Measurements from ENCODE around the gene KIF25.

Gene KIF25

DNA sequence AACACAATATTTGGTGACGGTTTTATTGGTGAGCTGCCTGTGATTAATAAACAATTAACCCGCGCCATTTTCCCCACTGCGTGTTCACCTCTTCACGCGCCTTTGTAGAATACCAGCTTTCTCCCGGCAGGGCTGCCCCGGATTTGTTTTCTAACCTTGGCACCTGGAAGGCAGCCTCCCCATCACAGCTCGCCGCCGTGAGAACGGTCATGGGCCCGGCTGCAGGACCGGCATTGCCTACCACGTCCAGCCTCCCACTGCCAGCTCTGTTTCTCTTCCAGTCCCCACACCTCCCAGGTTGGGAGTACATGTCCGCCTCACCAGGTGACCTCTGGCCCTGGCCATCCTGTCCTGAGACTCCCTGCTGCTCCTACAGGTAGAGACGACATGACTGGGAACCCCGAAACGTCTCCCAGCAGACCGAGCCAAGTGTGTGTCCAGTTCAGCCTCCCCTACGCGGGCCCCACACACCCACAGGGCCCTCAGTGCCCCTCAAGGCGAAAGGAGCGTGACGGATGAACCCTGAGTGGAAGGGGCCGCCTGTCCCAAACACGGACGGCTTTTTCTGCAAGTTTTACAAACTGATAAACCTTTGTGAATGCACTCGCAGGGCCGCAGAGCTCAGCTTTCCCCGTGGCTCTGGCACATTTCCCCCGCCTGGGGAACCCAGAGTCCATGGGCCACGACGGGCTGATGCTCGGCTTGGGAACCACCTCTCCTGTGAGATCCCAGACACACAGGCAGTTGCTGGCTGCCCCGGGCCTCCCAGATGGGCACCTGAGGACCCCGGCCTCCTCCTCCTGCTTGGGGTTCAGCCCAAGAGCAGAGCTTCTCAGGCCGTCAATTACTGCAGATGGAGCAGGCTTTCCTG is 55.9 kb downstream of the KIF25 start:
- DNase-seq: no peak

DNA sequence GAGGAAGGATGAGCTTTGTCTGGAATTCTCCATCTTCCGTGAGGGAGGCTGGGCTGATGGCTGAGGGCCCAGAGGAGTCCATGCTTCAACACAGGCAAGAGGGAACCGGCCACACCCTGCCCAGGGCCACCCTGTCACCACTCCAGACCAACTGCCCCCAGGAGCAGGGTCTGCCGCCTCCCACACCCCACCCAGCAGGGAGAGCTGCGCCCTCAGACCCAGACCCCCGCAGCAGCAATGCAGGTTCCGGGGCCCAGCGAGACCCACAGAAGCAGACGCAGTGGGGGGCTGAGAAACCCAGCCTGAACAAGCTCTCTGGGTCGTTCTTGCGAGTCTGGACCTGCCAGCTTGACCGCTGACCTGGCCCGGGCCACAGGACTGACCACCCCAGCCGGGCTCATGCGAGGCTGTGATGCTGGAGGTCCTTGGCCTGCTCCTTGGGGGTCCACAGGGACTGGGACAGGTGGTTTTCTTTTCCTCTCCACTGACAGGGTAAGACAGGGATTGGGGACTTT is 56.5 kb downstream of the KIF25 start:
- DNase-seq: no peak

DNA sequence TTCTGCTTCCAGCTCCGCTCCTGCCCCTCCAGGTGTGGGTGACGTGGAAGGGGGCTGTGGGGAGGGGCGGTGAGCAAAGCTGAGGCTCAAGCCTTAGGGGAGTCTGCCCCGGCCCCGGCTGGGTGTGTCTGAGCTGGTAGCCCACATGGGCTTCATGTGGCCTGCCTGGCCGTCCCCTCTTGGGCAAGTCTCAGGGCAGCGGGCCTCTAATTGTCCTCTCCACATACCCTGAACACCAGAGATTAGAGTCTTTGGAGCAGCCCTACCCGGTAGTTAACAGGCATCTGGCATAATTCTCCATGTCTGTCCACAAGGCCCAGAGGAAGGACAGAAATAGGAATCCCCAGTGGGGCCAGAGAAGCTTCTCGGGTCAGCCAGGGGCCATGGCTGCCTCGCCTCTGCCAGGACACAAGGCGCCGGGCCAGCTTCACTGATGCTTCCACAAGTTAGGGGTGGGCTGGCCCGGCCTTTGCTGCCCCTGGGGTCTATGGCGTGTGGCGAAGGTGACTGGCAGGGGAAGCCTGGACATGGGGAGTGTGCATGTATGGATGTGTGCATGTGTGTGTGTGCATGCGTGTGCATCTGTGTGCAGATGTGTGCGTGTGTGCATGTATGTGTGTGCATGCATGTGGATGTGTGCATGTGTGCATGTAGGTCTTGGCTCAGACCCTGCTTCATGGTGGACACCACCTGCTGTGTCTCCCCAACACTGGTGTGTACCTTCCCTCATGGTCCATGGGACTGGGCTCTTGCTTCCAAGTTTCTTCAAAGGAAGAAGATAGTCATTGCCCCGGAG is 57.5 kb downstream of the KIF25 start:
- no peak for DNase-seq

DNA sequence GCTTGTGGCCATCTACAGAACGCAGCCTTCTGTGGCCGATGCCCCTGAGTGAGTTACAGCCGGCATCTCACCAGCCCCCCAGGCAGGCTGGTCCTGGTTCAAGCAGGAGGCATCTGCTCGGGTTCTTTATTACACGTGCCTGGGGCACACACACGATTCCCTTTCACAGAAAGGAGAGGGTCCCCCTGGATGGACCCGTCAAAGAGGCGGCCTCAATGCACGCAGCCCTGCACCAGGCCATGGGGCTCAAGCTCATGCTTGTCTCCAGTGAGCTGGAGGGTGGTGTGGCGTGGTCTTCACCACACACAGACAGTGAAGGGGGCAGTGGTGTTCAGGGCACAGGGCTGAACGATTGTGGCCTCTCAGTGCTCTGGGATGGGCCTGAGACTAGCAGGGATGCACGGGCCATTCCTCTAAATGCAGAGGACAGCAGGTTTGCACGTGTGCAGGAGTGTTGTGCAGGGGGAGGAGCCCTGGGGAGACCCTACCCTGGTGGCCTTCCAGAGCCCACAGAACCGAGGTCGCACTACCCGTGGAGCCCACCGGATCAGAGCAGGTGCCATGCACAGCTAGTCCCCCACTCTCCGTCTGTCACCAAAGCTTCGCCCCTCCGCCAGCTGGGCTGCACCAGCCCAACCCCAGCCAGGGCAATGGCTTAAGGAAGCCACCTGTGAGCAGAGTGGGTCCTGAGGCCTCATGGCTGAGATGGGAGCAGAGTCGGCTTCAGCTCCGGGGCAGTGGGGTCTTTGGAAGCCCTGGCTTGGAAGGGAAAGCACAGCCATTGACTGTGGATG is 58.4 kb downstream of the KIF25 start:
- no peak for DNase-seq

DNA sequence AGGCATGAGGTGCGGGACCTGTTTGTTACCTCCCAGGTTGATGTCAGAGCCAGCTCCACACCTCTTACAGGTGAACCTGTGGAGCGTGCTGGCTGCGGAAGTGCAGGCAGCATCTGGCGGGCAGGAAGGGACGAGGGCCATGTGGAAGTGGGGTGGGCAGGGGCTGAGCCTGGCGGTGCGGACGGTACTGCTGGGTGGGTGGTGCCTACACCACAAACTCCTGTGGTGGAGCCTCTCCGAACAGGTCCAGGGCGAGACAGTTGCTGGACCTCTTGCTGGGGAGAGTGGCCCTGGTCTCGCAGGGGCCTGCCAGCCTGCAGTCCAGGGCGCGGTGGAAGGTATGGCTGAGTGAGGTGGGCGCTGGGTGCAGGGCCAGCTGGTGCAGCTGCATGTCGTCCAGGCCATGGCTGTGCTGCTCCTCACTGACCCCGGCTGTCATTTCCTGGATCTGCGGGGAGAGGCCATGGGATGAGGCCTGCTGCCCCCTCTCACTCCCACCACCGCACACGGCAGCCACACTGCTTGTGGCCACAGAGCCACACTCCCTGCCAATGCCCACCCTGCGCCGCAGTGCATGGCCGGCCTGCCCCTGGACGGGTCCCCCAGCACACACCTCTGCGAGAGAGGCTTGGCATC is 59.5 kb downstream of the KIF25 start:
- DNase-seq: no peak

DNA sequence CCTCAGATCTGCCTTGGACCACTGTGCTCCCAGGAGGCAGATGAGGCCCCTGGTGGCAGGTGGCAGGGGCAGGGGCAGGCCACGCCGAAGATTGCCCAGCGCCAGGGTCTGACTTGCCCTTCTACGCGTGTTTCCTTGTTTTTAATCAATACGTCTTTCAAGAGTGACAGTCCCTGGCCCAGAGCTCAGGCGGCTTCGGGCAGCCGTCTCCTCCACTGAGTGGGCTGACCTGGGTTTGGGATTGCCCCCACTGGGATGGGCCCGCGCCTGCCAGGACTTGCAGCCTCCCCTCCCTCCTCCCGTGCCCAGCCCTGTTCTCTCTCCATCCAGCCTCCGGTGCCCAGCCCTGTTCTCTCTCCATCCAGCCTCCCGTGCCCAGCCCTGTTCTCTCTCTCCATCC is 60.4 kb downstream of the KIF25 start:
- no peak for DNase-seq

DNA sequence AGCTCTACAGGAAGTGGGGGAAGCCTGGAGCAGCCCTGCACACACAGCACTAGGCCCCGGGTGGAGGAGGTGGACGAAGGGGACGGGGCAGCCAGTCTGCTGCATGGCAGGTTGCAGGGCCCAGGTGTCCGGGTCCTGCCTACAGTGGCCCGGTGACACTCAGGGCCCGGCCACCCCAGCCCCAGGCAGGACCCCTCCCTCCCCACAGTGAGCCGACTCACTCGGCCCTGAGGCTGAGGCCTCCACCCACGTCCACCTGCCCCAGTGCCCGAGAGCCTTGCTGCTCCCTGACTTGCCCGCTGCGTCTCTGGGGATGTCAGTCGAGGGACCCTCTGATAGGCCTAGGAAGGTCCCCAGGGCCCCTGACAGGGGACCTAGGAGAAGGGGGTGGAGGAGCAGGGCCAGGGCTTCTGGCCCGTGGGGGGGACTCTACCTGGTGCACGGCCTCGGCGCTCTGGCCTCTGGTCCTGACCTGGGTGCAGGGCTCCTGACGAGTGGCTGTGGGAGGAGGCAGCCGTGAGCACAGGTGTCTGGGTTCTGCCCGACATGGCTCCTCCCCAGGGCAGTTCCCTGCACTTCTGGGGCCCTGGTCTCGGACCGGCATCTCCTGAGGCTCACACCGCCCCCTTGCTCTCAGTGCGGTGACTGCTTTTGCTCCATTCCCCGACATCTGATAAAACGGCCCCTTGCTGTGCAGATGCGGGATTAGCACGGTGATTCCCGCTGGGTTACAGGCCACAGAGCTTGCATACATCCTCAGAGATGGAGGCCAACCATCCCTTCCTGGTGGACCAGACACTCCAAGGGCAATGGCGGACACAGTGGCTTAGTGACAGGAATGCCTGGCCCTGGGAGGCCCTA is 61.5 kb downstream of the KIF25 start:
- no peak for DNase-seq

DNA sequence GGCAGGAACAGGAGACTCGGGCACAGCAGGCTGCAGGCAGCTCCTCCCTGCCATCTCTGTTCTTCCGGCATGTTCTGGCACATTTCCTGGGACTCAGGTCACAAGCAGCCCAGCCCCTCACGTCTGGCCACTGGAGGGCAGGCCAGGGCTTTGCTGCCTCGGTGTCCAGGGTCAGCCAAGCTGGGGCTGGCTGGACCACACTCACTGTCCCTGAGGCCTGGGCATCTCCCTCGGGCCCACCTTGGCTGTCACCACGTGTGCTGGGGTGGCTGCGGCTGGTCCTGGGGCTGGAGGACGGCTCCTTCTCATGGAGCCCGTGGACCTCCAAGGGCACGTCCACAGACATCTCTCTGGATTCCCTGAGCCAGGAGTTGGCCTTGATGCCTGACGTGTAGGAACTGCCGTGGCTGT is 63.1 kb downstream of the KIF25 start:
- no peak for DNase-seq

GRCh38 chr6:168061269-168062210 is 64.1 kb downstream of the KIF25 start:
- DNase-seq: no peak

DNA sequence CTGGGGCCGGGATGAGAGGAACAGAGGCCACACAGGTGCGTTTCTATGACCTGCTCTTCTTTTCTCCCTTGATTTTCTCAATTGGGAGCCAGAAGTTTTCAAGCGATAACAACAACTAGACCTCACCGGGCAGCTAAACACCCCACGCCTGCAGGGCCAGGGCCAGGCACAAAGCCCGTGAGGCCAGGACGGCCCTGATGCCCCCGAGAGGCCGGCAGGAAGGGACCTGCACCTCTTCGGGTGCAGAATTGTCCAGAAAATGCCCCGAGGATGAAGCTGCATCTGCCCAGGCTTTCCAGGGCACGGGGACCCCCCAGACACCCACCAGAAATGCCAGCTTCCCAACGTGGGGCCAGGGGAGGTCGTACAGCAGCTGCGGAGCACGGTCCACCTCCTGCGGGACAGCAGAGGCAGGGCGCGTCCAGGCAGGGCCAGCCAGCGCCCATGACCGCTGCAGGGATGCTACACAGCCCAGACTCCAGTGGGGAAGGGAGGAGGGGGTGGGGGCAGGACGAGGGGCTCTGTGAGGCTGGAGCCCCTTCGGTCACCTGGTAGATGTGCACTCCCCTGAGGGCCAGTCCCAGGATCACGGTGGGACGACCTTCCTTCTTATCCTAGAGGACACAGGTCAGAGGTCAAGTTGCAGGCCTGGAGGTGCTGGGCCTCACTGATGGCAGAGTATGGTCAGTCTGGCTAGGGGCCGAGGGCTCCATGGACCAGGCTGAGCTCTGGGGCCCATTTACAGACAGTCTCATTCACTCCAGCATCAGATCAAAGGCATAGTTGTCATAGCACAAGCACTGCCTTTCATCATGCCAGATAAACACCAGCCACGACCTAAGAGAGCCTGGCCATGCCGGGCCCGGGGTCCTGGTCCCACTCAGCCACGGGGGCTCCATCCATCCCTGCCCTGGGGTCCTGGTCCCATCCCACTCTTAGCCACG is 65.1 kb downstream of the KIF25 start:
- DNase-seq: no peak

- DNase-seq: no peak
Observed at GRCh38 chr6:168063431-168063830, 66.0 kb downstream of the KIF25 start.

- DNase-seq: no peak
Observed at GRCh38 chr6:168064226-168064807, 66.8 kb downstream of the KIF25 start.

GRCh38 chr6:168067081-168067759 is 69.7 kb downstream of the KIF25 start:
- DNase-seq: no peak

- DNase-seq: no peak
Observed at GRCh38 chr6:168070804-168071203, 73.3 kb downstream of the KIF25 start.

GRCh38 chr6:168071620-168072019 is 74.1 kb downstream of the KIF25 start:
- no peak for DNase-seq

DNA sequence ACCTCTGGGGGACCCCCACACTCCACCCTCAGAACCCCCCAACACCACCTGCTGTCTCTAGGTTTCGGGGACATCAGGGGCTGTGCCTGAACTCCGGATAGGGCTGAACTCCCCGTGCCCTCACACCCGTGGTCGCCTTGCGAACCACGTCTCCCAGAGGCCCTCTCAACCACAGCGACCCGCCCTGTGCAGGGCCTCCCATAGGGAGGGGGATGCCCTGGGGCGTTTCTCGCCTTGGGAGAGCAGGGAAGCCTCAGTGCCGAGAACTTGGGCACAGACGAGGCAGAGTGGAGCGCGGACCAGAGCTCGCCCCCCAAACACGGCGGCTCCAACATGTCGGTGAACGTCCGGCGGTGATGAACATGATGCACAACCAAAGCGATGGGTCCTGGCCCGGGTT is 74.8 kb downstream of the KIF25 start:
- DNase-seq: no peak

GRCh38 chr6:168072730-168073129 is 75.3 kb downstream of the KIF25 start:
- DNase-seq: no peak
